Epithelial cell of proximal tubule (primary cell): ENCODE data around the gene GNA14. TPM values are rescaled to one million over a fixed set of nuclear protein-coding genes. Genes with fewer than 3 reads are reported as not detected.

ENCODE experiments used
- DNase-seq: peaks from one replicate; pipeline ENCODE4 v3.0.0-alpha.2; 2011; ENCODE audit warnings: low read depth
- H3K4me3 ChIP-seq: 2 replicates; pipeline ENCODE4 v1.5.1; 2011; ENCODE audit warnings: low read depth, mild to moderate bottlenecking, low read length
- CTCF ChIP-seq: conservative IDR thresholded peaks from 2 replicates; pipeline ENCODE4 v1.5.1; 2012; ENCODE audit warnings: low read depth, mild to moderate bottlenecking, low read length
- total RNA-seq: library from RNA; depleted of rRNA; stranded (reverse); fragments of >200 nt; gene quantifications from 2 replicates; pipeline ENCODE4 v1.2.3, GENCODE V29; 2015

Gene GNA14
- total RNA-seq, 1 donor from 2014 or later: 0.12 TPM

DNA sequence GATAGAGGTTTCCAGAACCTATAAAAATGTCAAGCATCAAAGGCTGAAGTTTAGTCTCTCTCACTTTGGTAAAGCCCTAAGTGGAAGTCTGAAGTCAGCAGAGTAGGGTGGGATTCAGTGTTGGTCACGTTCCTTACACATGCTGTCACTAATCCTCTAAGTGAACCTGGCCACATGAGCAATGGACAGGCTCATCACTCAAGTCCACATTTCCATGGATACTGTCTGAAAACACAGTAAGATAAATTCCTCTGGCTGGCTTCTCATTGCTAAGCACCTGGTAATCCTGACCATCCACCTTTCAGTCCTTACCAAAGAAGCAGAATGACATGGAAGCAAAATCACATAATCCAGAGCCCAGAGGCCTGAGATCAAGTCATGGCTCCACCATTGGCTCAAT lies 43.8 kb downstream of the GNA14 start:
- no peak for DNase-seq
- TF ChIP-seq CTCF: no peak
- no peak overlapping the region for H3K4me3 ChIP-seq

DNA sequence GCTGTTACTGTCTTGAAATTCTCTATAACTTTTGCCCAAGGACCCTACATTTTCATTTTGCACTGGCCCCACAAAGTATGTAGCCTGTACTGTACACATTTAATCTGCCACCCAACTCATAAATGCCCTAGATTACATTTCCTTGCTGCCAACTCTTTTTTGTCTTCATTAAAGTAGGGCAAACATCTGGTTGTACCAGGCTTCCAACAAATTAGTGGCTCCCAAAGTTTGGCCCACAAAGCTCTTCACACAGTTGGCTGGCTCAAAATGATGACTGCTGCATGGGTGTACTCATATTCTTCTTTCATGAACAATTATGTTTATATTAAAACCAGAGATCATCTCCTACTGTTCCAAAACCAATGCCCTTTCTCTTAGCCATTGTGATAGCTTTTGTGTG lies 45.3 kb downstream of the GNA14 start:
- DNase-seq: no peak
- no peak overlapping the region for H3K4me3 ChIP-seq
- no peak for TF ChIP-seq CTCF

DNA sequence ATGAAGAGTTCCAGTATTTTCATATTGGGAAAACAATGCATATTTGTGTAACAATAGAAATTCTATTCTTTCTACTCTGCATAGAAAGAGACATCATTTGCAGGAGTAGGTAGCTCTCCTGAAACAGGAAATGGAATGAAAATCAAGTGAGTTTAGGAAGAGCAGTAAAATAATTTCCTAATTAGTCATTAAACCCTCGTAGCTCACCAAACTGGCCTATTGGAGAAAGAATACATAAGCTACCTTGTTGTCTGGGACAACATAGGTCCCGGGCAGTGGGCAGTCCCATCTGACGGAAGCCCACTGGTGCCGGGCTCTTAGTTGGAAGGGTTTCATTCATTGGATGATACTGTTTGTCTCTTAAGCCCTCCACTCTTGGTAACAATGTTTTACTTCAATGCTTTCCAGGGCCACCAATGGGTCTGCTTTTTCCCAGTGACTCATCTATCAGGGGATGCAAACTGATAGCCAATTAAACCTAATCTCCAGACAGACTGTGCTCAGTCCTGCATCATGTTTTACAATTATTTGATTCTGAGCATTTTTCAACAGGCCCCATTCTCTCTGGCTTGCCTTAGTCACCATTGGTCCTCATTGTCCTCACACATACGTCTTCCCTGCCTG lies 46.5 kb downstream of the GNA14 start:
- H3K4me3 ChIP-seq: no peak overlapping the region
- DNase-seq: no peak
- TF ChIP-seq CTCF: no peak

DNA sequence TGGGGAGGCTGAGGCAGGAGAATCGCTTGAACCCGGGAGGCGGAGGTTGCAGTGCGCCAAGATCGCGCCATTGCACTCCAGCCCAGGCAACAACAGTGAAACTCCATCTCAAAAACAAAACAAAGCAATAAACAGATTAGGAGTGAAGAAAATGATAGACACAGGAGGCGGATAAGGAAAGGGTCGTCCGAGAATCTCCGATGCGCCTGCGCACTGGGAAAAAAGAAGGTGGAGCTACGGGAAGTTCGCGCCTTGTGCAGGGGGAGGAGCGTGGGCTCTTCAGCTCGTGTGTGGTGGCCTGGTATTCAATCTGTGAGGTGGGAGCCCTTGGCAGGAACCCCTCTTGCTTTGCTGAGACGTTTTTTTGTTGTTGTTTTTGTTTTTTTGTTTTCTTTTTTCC lies 47.3 kb downstream of the GNA14 start:
- no peak overlapping the region for H3K4me3 ChIP-seq
- no peak for TF ChIP-seq CTCF
- DNase-seq: no peak

DNA sequence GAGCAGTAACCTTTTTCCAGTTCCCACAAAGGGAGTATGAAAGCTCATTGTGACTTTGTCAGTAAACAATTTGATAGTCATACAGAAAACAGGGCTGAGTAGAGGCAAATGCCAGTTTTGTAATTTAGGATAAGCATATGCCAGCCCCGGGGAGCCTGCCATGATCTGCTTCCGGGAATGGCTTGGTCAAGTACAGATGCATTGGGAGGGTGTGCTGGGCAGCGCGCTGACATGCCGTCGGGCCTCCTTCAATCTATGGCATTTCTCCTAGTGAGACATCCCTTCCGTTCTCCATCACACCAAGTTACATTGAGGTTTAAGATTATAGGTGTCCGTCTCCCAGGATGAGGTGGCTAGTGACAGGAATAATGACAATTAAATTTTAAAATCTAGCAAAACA lies 48.6 kb downstream of the GNA14 start:
- no peak for TF ChIP-seq CTCF
- DNase-seq: no peak
- H3K4me3 ChIP-seq: no peak overlapping the region

DNA sequence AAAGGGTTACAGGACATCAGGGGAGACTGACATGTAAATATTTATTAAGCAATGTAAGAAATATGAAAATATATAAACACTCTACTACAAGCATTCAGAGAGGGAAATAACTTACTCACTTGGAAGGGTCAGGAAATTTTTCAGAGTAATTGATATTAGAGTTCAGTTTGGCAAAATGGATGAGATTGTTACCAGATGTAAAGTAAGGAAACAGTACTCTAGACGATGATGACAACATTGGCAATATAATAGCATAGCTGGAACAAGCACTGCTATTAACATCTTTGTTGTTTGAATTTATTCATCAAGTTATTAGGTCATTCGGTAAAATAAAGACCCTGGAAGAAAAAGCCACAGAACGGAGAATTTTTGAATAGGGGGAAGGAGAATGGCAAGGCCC lies 49.1 kb downstream of the GNA14 start:
- no peak for TF ChIP-seq CTCF
- H3K4me3 ChIP-seq: no peak overlapping the region
- no peak for DNase-seq

GRCh38 chr9:77598524-77598923 lies 49.6 kb downstream of the GNA14 start:
- TF ChIP-seq CTCF: no peak
- no peak overlapping the region for H3K4me3 ChIP-seq
- no peak for DNase-seq
